NCI-H1436 treated with DMSO at 0.1 percent for 48 hours (cell line): ENCODE data around the gene MIEF1.
A peak's percentile ranks its signal among the peaks of the same experiment; 100 is the strongest.
"Not testable (repeated sequence)": the region's sequence is repeated elsewhere in the genome, so short reads cannot be mapped to it uniquely, and the experiment has no call there.

ENCODE experiments used
- DNase-seq: peaks from one replicate; lab custom pipeline; 2025; lab: John Stamatoyannopoulos, UW

The MIEF1 gene

DNA sequence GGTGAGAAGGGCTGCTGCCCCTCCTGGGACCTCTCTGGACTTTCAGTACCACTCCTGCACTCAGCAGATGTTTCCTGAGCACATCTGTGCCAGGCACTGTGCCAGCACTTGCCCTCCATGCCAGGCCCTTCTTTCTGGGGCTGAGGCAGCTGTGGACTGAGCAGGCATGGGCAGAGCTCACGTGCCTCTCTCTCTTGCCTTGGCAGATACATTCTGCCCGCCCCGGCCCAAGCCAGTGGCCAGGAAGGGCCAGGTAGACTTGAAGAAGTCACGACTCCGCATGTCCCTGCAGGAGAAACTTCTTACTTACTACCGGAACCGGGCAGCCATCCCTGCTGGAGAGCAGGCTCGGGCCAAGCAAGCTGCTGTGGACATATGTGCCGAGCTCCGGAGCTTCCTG is 9.9 kb downstream of the MIEF1 start:
- no peak for DNase-seq

DNA sequence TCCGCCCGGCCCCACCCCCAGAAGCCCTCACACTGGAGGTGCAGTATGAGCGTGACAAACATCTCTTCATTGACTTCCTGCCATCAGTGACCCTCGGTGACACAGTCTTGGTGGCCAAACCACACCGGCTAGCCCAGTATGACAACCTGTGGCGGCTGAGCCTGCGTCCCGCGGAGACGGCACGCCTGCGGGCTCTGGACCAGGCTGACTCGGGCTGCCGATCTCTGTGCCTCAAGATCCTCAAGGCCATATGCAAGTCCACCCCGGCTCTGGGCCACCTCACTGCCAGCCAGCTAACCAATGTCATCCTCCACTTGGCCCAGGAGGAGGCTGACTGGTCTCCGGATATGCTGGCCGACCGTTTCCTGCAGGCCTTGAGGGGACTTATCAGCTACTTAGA is 11.7 kb downstream of the MIEF1 start:
- DNase-seq, result no peak

DNA sequence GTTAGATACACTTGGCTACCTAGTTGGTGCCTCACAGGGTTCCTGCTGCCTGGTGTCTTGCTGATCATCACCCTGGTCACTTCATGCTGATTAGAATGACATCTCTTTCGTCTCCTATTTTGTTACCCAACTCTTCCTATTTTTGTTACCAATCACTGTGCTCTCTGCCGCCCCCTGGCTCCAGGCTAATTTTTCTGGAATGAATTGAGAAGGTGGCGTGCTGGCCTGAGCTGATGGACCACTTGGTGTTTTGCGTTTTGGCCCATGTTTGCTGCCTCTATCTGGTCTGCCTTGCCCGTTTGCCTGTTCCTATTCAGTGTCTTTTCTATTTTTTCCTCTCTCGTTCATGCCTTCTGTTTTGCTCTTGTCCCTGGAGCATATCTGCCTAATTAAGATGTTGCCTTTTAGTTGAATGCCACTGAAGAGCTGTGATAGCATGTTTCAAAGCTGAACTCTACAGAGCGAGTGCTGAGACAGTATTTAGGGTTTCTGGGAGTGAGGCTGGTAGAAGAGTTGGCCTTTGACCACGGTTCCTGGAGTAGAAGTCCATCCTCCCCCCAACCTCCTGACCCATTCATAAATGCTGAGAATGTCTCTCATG is 12.4 kb downstream of the MIEF1 start:
- DNase-seq, result no peak

DNA sequence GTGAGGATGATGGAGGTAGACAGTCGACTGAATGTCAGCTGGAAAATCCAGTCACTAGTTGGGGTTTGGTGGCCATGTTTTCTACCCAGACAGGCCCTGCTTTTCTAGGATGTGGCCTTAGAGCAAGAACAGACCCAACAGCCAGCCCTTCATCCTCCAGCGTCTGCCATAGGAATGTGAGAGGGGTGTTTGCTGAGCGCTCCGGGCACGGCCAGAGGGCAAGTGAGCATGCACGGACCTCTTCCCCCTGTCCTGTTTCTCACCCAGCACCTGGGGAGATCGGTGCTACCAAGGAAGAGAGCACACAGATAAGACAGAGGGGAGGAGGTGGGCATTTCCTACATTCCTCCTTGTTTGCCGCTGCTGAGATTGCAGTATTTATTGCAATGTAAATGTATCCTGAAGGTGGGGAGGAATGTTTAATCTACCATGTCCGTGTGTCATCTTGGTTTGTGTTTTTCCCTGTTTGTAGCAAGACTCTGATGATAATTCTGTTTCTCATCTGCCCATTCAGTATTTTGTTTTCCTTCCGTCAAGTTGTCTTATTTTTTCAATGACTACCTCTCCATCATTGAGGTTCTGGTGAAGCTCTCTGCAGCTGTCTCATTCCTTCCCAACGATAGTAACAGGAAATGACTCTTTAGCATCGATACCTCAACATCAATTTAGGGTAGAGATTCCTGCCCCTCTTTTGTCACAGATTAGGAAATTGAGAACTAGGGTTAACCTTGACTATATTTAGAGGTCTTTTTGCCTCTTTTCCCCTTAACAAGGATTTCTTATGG is 13.4 kb downstream of the MIEF1 start:
- DNase-seq, result no peak

DNA sequence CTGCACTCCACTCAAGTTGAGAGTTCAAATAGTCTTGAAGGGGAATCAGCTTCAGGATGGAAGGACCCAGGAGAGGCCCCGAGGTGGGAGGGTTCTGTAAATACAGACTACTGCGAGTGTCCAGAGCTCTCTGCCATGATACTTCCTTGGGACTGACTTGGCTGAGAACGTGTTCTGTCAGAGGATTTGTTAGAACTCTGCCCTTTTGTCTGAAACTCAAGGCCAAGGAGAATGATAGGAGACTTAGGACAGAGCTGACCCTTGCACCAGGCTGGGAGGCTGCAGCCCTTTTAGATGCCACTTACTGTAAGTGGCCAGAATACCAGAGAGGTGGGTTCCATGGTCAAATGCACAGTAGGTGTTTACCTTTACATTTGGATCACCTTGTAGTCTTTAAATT is 15.4 kb downstream of the MIEF1 start:
- no peak for DNase-seq

DNA sequence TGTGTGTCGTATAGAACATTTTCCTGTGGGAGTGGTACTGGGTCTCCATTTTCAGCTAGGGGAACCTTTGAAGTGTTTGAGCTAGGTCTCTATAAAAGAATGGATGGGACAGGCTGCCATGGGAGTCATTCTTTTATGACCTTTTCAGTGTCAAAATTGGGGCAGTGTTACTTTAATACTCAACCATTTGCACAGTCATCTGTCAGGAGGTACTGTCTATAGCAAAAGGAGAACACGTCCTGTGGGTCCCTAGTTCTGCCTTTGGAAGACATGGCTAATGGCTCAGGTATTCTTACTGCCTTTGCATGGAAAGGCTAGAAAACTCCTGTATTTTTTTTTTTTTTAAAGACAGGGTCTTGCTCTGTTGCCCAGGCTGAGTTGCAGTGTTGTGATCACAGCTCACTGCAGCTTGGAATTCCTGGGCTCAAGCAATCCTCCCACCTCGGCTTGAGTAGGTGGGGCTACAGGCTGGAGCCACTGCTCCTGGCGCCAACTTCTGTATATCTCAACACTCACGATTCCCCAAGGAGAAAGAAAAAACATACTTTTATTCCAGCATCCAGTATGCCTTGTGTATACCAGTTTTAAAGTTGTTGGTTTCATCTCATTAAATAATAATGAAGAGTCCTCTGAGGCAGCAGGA is 16.2 kb downstream of the MIEF1 start:
- no peak for DNase-seq

DNA sequence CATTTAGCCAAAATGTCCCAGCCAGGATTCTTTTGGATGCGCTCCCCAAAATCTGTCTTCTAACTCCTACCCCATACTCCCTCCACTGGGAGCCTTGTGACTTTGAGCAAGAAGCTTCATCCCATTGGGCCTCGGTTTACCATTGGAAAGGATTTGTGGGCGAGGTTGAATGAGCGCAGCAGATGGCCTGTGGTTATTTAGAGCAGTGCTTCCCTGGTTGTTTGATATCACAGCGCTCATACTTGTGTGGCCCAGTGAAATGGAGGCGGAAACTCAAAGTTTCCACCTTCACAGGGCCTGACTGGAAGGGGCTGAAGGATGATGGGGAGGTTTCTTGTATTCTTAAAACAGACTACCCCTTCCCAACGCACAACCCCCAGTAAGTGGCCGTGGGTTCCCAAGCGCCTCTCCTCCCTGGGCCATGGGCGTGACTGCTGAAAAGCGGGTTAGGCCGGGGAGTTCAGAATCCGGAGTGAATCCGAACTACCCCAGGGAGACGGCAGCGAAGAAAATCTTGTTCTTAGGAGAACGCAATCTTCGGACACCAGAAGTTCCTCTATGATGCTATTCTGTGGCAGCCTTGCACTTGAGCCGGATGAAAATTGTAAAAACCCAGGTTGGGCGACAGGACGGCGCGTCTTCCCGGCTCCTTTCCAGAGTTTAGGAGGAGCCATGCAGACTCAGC is 17.0 kb downstream of the MIEF1 start:
- no peak for DNase-seq

DNA sequence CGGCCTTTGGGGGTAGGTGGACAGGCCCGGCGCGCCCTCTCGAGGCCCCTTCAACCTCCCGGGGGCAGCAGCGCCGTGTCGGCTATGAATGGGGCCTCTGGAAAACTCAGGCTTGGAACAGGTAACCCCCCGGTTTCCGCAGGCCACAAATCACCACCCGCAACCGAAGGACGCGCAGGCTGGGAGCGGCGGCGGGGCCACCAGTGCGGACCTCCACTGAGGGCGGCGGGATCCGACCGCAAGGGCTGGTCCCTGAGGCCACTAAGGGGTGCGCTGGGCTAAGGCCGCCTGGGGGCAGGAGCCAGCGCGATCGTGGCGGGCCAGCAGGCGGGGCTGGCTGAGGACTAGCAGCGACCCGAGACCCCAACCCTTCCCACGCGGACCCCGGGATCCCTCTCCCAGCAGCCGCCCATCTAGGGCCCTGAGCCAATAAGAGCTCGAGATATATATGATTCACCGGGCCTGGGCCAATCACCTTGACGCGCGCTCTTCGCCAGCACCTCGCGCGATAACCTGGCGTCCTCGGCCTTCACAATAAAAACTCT is 17.7 kb downstream of the MIEF1 start:
- DNase-seq, result peak; percentile 94

DNA sequence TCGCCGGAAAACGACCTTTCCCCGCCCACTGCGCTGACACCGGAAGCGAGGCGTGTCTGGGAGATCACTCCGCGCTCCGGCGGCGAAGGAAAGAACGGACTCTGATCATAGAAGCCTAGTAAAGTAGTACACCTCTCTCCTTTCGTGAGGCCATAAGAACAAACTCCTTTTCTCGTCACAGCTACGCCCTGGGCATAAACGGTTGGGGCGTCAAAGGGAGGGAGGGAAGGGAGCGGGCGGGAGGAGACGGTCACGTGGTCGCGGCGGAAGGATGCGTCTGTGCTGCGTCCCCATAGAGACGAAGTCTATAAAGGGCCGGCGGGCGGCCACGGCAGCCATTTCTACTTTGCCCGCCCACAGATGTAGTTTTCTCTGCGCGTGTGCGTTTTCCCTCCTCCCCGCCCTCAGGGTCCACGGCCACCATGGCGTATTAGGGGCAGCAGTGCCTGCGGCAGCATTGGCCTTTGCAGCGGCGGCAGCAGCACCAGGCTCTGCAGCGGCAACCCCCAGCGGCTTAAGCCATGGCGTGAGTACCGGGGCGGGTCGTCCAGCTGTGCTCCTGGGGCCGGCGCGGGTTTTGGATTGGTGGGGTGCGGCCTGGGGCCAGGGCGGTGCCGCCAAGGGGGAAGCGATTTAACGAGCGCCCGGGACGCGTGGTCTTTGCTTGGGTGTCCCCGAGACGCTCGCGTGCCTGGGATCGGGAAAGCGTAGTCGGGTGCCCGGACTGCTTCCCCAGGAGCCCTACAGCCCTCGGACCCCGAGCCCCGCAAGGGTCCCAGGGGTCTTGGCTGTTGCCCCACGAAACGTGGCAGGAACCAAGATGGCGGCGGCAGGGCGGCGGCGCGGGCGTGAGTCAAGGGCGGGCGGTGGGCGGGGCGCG is 18.4 kb downstream of the MIEF1 start, which contains the start of gene ATF4:
Gene ATF4, plus strand, starts transcription at position 337 of the 880 bp plus-strand sequence. CDS start 884 bp downstream, outside the sequence.
- DNase-seq, result no peak

DNA sequence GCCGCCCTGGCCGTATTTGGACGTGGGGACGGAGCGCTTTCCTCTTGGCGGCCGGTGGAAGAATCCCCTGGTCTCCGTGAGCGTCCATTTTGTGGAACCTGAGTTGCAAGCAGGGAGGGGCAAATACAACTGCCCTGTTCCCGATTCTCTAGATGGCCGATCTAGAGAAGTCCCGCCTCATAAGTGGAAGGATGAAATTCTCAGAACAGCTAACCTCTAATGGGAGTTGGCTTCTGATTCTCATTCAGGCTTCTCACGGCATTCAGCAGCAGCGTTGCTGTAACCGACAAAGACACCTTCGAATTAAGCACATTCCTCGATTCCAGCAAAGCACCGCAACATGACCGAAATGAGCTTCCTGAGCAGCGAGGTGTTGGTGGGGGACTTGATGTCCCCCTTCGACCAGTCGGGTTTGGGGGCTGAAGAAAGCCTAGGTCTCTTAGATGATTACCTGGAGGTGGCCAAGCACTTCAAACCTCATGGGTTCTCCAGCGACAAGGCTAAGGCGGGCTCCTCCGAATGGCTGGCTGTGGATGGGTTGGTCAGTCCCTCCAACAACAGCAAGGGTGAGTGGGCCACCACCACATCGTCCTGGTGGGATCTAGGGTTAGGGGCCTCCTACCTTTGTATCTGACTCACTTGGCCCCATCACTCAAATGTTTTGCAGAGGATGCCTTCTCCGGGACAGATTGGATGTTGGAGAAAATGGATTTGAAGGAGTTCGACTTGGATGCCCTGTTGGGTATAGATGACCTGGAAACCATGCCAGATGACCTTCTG is 19.2 kb downstream of the MIEF1 start:
- DNase-seq, result not testable (repeated sequence)

DNA sequence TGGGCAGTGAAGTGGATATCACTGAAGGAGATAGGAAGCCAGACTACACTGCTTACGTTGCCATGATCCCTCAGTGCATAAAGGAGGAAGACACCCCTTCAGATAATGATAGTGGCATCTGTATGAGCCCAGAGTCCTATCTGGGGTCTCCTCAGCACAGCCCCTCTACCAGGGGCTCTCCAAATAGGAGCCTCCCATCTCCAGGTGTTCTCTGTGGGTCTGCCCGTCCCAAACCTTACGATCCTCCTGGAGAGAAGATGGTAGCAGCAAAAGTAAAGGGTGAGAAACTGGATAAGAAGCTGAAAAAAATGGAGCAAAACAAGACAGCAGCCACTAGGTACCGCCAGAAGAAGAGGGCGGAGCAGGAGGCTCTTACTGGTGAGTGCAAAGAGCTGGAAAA is 20.0 kb downstream of the MIEF1 start:
- DNase-seq, result not testable (repeated sequence)

DNA sequence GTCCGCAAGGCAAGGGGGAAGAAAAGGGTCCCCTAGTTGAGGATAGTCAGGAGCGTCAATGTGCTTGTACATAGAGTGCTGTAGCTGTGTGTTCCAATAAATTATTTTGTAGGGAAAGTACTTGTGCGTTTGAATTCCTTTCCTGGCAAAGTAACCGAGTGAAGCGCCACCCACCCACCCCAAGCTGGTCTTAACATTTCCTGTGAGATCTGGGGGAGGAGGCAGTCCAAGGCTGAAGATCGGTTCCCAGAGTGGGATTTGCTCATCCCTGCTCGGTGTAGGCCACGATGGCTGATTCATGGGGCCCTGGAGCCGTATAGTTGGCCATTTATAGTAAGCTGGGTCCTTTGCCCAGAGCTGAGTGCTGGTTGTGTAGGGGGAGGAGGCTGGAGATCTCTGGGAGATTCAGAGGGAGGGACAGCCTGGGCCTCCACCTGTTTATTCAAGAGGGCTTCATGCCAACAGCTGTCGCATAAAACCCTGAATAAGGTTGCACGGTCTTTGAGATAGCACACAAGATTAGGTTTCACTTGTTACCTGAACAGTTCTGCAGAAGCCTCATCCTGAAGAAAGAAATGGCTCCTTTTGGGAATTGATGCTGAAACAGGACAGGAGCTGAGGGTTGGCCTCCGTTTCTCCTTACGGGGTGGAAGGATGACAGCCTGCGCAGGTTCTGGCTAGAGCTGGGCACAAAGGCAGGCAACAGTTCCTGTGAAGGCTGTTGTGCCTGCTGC is 20.6 kb downstream of the MIEF1 start:
- DNase-seq, result peak; percentile 38

DNA sequence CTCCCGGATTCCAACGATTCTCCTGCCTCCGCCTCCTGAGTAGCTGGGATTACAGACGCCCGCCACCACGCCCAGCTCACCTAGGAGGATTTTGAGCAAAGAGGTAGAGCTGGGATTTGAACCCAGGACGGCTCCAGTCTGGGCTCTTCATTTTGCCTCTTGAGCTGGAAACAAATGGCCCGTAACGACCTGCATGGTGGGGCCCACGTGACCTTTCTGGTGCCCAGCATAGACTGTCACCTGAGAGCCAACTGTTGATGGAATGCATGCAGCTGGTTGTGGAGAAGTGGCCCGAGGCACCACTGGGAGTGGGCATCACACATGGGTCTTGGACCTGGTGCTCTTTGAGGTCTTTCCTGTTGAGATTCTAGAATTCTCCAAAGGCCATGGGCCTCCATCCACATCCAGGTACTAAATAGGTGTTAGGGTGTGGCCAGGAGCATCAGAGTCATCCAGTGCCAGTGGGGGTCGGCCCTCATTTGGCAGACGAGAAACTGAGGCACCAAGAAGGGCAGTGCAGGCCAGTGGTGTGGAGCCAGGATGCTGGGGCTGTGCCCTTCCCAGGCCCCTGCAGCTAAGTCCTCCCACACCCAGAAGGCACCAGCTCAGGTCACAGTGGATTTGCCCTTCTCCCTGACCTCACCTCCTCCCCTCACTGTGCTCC is 22.1 kb downstream of the MIEF1 start:
- DNase-seq, result no peak

DNA sequence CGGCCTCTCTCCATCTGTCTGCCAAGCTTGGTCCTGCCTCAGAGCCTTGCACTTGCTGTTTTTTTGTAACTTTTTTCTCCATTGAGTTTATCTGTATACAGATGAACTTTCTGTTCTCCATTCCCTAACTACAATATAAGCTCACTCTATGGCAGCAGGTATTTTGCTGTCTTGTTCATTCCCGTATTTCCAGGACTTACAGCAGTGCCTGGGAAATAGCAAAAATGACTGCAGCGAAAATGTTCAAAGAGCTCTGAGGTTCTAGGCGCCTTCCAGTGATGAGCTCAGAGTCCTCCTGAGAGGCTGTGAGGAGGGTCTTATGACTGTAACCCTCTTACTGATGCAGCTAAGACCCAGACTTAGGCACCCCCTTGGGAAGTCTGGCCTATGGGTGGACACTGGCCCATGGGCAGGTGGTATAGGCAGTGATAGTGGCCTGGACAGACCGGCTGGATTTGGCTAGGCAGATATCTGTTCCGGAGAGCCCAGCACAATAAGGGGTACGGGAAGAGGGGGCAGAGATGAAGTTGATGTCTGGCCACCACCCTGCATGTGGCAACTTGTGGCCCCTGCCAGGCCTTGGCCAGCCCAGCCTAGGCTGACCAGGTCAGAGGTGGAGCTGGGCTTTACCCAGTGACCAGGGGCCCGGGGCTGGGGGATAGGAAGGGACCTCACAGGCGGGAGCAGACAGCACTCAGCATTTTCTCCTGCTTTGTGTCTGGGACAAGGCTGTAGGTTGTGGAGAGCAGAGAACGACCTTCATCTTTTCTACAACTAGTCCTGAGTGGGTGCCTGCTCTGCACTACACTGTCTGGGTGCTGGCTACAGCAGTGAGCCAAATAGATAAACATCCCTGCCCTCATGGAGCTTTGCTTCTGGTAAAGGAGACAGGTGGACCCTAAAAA is 22.9 kb downstream of the MIEF1 start:
- no peak for DNase-seq

DNA sequence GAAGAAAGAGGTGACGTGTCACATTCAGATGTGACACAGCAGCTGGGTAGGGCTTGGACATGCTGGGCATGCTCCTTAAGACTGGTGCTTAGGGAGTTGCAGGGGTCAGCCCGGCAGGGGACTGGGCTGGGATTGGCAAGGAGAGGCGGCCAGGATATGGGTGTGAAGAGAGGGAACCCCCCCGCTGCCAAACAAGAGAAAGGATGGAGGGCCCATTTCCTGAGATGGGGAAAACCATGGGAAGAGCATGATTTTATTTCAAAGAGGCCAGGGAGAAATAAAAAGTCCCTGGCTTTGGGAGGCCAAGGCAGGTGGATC is 23.5 kb downstream of the MIEF1 start:
- no peak for DNase-seq

DNA sequence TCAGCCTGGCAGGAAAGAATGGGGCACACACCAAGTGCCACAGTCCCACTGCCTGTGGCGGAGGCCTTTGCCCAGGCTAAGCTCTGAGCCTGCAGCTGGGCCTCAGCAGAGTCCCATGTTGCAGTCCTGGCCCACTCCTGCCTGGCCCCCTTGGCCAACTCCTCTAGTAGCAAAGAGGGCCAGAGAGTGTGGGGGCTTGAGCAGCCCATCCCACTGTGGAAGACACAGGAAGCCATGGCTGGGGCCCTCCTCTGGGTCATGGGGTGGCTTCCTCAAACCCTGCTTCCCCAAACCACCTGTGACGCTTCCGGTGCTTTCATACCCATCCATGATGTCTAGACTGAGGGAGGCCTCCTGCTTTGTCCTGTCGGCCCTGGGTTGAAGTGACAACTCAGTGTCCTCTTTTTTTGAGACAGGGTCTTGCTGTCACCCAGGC is 24.7 kb downstream of the MIEF1 start:
- DNase-seq, result no peak

DNA sequence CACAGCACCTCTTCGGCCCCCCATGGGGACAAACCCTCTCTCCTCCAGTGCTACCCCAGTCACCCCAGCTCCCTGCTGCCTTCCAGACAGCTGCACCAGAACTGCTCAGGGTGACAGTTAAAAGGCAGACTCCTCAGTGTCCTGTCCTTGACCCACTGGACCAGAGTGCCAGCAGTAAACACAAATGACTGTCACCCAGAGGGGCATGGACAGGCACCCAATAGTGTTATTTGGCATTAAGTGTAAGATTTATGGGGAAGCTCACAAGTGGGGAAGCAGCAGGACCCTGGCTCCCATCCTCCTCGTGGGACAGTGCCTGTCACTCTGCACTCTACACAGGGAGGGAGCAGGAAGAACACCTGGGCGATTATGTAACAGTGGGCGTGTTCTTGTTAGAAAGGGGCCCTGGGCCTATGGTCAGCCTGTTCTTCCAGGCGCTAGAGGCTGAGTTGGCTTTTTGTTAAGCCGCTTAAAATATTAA is 25.4 kb downstream of the MIEF1 start:
- DNase-seq, result no peak

DNA sequence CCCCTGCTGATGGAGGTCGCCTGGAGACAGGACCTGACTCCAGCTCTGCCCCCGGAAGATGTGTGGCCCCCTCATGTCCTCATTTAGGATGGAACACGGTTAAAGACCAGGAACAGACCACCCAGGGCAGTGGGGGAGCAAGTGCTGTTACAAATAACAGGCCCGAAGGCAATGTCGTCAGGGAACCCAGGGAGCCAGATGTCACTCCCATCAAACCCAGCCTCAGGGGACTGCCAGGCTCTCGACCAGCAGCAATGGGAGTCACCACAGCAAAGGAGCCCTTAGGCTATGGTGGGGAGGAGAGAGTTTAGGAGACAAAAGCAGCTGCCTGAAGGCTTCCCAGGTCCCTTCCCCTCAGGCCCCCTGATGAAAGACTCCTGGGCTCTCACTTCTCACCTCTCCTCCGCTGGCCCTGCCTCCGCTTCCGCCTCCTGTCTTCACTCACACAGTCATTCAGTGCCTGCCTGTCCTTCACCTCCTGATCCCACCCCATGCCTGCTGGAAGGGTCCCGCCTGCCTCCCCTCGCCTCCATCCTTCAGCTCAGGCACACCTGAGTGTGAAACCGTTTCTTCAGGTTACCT is 26.1 kb downstream of the MIEF1 start:
- DNase-seq, result peak; percentile 50
